Activated CD8-positive, alpha-beta memory T cell treated with anti-CD3 and anti-CD28 coated beads, Interleukin-2, amount 50 U/mL, for 1 hour (primary cell): ENCODE measurements around the gene OSBPL3.

Experiments used
- DNase-seq: peaks from one replicate; pipeline ENCODE4 v3.0.0-alpha.2; 2020; ENCODE audit errors: extremely low read depth

OSBPL3 gene

GRCh38 chr7:24828891-24829661 is 150.9 kb downstream of the OSBPL3 start:
- no peak for DNase-seq

- DNase-seq, result no peak
Measured at GRCh38 chr7:24827589-24827988, 152.4 kb downstream of the OSBPL3 start.

- DNase-seq, result no peak
Measured at GRCh38 chr7:24827027-24827426, 153.0 kb downstream of the OSBPL3 start.

DNA sequence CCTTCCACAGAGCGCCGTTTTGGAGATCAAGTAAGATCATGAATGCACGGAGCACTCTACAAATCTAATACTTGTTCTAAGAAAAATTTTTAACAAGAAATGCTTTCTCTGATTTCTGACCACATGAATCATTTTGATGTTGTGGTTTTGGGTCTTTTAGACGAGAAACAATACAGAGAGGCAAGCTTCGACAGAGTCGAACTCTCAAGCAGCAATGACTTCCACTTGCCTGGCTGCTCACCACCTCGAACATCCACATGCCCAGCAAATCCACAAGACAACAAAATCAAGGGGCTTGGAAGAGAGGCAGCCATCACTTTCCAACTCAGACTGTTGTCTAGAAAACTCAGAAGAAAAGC is 153.3 kb downstream of the OSBPL3 start:
- DNase-seq, result no peak

- no peak for DNase-seq
Measured at GRCh38 chr7:24825931-24826661, 153.9 kb downstream of the OSBPL3 start.

- no peak for DNase-seq
Measured at GRCh38 chr7:24825381-24825794, 154.6 kb downstream of the OSBPL3 start.

DNA sequence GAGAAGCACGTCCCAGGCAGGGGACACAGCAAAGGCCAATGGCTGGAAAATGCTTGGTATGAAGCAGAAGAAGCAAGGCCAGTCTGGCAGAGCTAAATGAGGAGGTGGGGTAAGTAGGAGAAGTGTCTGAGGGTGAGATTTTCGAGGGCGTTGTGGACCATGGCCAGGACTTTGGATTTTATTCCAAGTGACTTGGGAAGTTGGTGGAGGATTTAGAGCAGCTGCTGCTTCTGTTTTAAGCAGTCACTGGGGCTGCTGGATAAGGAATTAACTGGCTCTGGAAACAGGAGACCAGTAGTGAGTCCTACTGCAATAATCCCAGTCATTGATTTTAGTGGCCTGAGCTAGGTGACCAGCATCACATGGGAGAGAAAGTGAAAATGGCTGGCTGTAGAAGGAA is 155.1 kb downstream of the OSBPL3 start:
- DNase-seq, result no peak

DNA sequence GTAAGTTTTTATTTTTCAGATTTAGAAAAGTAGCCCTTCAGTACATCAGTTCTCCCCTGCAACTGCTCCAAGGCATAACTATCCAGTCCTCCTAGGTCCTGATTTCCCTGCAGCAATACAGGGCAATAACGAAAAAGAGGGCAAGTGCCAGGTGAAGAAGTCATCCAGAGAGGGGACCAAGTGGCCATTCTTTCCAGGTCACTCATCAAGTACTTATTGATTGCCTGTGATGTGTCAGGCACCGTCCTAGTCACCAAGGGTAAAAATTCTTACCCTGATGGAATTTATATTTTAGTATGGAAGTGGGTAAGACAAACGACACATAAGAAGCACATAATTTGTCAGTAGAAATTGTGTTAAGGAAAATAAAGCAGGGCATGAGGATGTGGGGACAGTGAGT is 155.6 kb downstream of the OSBPL3 start:
- DNase-seq, result no peak

GRCh38 chr7:24821754-24822054 is 158.3 kb downstream of the OSBPL3 start:
- no peak for DNase-seq

DNA sequence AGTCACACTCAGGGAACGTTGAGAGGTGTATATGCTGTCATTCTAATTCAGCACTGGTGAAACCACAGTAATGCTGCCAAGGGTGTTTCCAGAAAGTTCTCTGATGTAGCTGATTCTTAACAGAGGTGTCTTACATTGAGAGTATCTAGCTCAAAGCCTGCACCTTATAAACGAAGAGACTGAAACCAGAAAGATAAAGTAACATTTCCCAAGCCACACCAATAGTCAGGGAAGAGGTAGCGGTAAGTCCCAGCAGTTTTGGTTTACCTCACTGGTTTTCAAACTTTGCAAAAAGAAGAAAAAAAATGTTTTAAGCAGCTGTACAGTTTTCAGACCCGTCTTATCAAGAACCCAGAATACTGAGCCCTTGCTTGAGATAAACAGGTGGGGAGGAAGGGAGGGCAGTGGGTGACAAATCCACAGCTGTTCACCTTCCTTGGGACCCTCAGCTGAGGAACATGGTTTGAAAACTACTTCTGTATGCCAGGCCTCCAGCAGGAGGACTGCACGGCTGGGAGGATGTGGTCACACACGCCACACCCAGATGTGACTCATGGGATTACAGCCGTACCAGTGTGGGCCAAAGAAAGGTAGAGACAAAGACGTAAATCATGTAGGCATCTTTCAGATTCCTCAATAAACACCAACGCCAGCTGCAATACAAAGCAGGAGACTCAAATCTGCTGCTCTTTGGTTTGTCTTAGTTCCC is 158.8 kb downstream of the OSBPL3 start:
- DNase-seq, result peak; percentile 62

DNA sequence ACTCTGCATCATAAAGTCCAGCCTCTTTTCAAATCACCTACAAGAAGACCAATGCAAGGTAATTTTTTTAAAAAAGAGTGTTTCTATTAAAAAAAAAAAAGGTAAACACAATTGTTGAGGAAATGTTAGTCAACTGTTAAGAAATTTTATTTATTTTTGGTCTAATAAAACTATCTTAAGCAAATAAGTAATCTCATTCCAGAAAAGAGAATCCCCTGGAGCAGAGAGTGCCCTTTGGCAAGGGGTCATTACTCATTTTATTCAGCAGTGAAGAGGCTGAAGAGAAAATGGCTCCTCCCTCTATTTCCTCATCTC is 159.3 kb downstream of the OSBPL3 start:
- no peak for DNase-seq

DNA sequence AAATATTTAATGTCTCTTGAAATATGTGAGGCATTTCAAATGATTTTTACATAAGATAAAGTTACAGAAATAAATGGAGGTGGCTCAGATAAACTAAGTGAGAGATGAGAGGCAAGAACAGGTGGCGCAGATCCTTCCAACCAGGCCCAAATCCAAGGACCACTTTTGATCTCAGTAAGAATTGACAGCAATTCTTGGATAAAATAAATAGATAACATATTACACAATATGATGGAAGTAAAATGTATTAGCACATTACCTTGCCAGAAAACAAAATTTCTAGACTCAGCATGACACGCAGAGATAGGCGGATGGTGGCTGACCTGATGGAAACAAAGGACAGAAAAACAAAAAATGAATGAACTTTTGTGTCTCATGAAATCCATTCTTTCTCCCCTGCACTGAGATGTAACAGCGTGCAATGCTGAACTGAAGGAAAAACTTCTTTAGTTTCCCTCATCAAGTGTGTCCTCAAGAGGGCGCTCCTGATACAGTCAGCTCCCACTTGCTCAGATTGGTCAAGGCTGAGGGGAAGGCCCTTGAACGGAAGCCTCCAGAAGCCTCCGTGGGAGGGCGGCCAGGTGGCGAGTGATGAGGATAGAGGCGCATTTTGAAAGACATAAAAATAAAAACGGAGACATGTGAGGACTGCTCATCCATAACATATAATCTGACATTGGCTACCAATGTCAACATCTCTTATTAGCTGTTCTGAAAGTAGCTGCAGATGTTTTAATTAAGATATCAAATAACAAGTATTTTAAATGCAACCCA is 159.9 kb downstream of the OSBPL3 start:
- peak; percentile 43 for DNase-seq

GRCh38 chr7:24817339-24817738 is 162.6 kb downstream of the OSBPL3 start:
- no peak for DNase-seq

DNA sequence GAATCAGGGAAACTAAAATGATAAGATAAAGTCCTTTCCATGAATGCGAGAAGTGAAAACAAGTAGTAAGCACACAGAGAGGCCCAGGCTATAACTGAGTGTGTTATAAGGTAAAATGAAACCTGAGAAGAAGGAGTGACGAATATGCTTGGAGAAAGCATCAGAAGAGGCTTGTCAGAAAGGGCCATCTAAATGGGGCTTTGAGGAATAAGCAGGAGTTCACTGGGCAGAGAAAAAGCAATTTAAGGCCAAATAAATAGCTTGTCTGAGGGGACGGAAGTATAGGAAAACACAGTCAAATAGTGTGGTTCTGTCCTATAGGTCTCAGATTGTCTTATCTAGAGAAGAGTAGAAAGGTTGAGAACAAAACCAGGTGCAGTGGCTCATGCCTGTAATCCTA is 163.1 kb downstream of the OSBPL3 start:
- no peak for DNase-seq

DNA sequence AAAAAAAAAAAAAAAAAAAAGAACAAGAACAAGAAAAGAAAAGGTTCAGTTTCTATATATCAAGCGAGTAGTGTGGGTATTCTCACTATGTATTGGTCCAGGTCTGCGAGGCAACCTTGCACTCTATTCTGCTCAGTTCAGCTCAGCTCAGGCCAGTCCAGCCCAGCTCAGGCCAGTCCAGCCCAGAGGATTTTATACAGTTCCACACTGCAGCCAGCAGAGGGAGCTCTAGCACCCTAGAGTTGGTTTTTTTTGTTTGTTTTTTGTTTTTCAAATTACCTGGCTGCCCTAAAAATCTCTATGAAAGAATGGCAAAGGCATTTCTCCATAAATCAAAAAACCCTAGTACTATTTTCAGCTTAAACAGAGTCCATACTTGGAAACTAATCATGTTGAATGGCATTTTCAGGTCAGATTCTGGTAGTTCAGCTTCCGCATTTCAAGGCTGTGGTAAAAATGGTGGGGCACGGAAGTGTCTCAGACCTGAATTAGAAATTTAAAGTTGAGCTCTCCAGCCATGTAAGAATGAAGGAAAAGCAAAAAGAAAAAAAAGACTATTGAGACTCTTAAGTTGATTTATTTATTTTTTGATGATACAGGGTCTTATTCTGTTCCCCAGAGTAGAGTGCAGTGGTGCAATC is 167.6 kb downstream of the OSBPL3 start:
- no peak for DNase-seq

DNA sequence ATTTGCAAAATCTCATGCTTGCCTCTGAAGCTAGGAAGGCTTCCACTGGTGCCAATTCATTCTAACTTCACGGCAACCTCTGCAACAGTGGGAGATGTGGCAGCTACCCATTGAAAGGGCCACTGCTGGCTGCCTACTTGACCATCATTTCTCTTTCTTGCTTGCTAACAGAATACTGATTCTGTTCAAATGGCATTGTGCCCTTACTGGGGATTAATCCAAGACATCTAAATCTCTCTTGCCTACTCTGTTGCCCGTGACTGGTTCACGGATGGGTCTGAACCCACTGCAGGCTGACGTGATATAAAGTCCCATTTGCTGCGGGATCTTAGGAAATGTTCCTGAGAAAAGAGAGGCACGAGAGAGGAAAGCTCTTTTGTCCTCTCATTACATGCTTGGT is 171.5 kb downstream of the OSBPL3 start:
- DNase-seq, result no peak

DNA sequence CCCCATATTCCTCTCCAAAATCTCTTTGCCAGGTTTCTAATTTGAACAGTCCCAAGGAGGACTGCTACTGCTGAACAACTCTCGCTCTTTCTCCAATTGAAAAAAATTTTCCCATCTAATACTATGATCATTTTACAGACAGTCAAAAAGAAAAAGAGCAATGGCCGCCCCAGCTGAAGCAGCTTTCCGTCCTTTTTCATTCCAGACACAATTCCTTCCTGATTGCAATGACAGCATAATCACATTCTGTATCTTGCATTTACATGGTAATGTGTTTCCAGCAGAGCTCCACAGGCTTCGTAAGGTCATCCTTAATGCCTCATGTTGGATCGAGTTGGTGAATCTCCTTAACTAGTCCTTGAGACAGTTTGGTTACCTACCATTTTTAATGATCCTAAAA is 177.7 kb downstream of the OSBPL3 start:
- no peak for DNase-seq

DNA sequence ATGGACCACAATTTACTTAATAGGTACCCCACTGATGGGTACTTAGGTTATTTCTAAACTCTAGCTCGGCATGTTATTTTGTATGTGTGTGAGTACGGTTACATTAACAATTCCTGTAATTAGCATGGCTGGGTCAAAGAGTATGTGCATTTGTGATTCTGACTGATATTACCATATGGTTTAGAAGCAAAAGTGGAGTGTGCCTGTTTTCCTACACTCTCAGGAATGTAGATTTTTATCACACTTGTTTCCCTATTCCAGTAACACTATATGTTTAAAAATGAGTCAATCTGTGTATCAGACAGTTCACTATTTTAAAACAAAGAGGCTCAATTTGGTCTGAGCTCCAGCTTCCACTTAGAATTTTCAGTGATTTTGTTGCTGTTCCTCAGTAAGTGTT is 178.1 kb downstream of the OSBPL3 start:
- DNase-seq, result no peak

GRCh38 chr7:24800667-24801066 is 179.3 kb downstream of the OSBPL3 start:
- no peak for DNase-seq

DNA sequence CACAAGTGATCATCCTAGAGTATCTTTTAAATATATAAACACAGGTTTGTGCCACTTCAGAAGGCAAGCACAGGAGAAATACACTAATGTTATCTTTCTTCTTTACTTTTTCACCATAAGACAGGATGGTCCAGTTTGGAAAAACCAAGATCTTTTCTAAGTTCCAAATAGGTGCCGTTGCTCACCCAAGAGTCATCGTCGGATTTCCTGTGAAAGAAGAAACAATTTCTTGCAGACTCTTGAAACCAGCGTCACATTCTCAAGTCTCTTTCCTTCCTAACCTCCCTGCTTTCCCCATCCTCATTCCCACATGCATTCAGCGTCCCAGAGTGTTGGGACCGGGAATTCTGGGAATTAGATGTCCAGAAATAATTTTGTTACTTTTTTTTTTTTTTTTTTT is 179.9 kb downstream of the OSBPL3 start:
- DNase-seq, result no peak

DNA sequence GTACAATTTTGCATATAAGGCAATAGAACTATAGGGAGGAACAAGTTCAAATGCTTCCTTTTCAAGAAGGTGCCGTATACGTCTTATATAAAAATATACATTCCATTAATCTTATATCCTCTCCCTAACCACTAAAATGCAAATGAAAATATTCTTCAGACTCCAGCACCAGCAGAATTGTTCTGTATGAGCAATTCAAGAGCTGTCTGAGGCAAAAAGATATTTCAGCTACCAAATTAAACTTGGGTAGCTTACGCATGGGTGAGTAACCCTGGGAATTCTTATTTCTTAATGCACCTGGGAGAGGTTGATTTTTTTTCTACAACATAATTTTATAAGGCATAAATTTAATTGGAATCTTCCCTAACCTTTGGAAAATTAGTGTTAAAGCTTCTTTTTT is 180.5 kb downstream of the OSBPL3 start:
- no peak for DNase-seq

- DNase-seq, result no peak
Measured at GRCh38 chr7:24798261-24798660, 181.7 kb downstream of the OSBPL3 start.
